Esophagus squamous epithelium (tissue), 5 donors: Measurements from ENCODE around the gene PCLO. TPM values are rescaled to one million over a fixed set of nuclear protein-coding genes. Genes with fewer than 3 reads are reported as not detected.

Experiments used
- DNase-seq: peaks from one replicate; lab custom pipeline; 2025; lab: John Stamatoyannopoulos, UW
- H3K27ac ChIP-seq, 4 donors: fragments of 200-600 bp; sonication (generic); one replicate each; pipeline ENCODE4 v1.5.1; 2016 to 2019; ENCODE audit warnings: mild to moderate bottlenecking in 1 of 4
- H3K27me3 ChIP-seq, 4 donors: fragments of 200-600 bp; sonication (generic); 1 replicate in 3 of 4; 2 replicates in 1 of 4; pipeline versions ENCODE4 v1.5.1 to v1.6.0; 2017 to 2021; ENCODE audit warnings: antibody characterized with exemption in 1 of 4
- H3K36me3 ChIP-seq, 3 donors: fragments of 200-600 bp; sonication (generic); one replicate each; pipeline ENCODE4 v1.5.1; 2016 to 2019
- H3K4me1 ChIP-seq, 3 donors: fragments of 200-600 bp; sonication (generic); one replicate each; pipeline ENCODE4 v1.5.1; 2017 to 2019
- H3K4me3 ChIP-seq, 4 donors: fragments of 200-600 bp; sonication (generic); 1 replicate in 3 of 4; 2 replicates in 1 of 4; pipeline ENCODE4 v1.5.1; 2016 to 2019; ENCODE audit warnings: mild to moderate bottlenecking in 2 of 4, moderate library complexity in 1 of 4
- H3K9me3 ChIP-seq, 3 donors: fragments of 200-600 bp; sonication (generic); one replicate each; pipeline ENCODE4 v1.5.1; 2016 to 2019
- POLR2A ChIP-seq, 4 donors: fragments of 450-650 bp; IDR thresholded peaks; one replicate each; pipeline ENCODE4 v1.6.1; 2017; ENCODE audit warnings: antibody characterized with exemption in 4 of 4, mild to moderate bottlenecking in 4 of 4, moderate library complexity in 3 of 4
- WGBS, 2 donors: methylation state at CpG; one replicate each; pipeline ENCODE4 v1.1.5; 2018; 5-methylcytosine and 5-hydroxymethylcytosine counted together
- intact Hi-C: fragments of 100-400 bp; cut with DNase I; formaldehyde crosslinking; loops from one replicate; pipeline ENCODE4 v1.15.0; 2022
- total RNA-seq, 4 donors: library from RNA; depleted of rRNA; stranded (reverse); fragments of >200 nt; gene quantifications; one replicate each; pipeline ENCODE4 v1.1.0, GENCODE V29; 2016
- TF ChIP-seq, protein P1 (sequence below), 6 experiments: fragments of 450-650 bp in 4 of 6; fragments of 200-600 bp in 2 of 6; sonication (generic) in 2 of 6; IDR thresholded peaks; one replicate each; pipeline ENCODE4 v1.5.1; 2016 to 2019; ENCODE audit warnings: antibody characterized with exemption in 6 of 6, mild to moderate bottlenecking in 4 of 6, moderate library complexity in 4 of 6
- donor health status: DM: yes; HTN: yes; CAD: no.

PCLO gene
- total RNA-seq, 4 donors from 2014 or later: 3.3 to 17.8 (median 5.3) TPM

DNA sequence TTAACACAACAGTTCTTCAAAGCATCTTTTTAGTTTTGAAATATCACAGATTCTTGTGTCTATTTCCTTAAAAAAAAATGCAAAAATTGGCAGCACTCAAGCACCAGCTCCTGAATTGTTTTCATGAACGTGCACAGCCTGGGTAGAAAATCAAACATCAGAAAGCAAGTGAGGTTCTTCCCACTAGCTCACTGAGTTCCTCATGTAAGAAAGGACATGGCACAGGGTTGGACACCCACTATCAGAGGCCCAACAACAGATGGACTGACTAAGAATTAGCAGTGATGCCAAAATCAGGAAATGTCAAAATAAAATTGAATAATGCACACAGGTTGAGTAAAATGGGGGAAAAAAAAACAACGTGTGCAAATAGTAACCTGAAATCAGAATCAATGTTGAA lies 146.8 kb downstream of the PCLO start:
- intact Hi-C loops: no loop called here
- 50 to 51% methylated on average over 2 of the region's 2 CpGs for WGBS, 2 donors
- H3K9me3 ChIP-seq: no peaks in the 10 kb centered on the region

DNA sequence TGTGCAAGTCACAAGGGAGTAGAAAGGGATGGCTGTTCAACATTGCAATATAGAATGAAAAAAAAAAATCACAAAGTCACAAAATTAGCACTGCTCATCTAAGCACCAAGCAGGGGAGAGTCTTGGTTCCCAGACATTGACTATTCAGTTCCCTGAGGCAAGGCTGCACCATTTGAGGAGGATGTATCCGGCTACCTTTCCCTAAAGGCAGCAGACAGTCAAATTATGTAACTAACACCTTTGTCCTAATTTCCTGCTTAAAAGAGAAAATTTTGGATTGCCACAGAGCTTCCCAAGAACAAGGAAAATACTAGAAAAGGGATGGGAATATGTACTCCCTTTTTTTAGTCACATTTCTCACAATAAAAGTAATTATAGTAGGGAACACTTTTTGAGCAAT lies 148.1 kb downstream of the PCLO start:
- no peaks in the 10 kb centered on the region for H3K36me3 ChIP-seq

More for the DNA sequence above, 146.8 kb downstream of the PCLO start:
- no peak overlapping the region for H3K27ac ChIP-seq
- no peak for TF ChIP-seq POLR2A (IDR thresholded peaks at IDR 0.05)
- TF ChIP-seq, protein P1, sequence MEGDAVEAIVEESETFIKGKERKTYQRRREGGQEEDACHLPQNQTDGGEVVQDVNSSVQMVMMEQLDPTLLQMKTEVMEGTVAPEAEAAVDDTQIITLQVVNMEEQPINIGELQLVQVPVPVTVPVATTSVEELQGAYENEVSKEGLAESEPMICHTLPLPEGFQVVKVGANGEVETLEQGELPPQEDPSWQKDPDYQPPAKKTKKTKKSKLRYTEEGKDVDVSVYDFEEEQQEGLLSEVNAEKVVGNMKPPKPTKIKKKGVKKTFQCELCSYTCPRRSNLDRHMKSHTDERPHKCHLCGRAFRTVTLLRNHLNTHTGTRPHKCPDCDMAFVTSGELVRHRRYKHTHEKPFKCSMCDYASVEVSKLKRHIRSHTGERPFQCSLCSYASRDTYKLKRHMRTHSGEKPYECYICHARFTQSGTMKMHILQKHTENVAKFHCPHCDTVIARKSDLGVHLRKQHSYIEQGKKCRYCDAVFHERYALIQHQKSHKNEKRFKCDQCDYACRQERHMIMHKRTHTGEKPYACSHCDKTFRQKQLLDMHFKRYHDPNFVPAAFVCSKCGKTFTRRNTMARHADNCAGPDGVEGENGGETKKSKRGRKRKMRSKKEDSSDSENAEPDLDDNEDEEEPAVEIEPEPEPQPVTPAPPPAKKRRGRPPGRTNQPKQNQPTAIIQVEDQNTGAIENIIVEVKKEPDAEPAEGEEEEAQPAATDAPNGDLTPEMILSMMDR (IDR thresholded peaks at IDR 0.05): no peak
- H3K27me3 ChIP-seq: no peaks in the 10 kb centered on the region
- H3K4me3 ChIP-seq: no peak overlapping the region
- H3K4me1 ChIP-seq: no peaks in the 10 kb centered on the region
- no peak for DNase-seq
- H3K36me3 ChIP-seq: no peaks in the 10 kb centered on the region

DNA sequence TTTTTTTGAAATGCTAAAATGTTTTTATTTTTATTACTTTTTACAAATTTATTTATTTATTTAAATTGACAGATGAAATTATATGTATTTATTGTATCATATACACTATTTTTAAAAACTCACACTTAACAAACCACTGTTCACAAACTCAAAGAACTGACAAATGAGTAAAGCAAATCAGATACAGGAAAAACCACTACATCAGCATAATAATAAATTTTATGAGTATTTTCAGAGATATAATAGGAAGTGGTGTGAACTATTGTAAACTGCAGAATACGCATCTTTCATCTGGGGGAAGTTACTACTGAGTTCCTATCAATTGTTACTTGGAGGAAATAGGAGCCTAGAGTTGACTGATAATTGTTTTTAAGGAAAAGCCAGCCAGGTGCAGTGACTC lies 150.7 kb downstream of the PCLO start:
- Histone ChIP-seq H3K27ac (no peak overlapping the region), H3K27me3 (no peaks in the 10 kb centered on the region), H3K4me1 (no peaks in the 10 kb centered on the region), H3K4me3 (no peak overlapping the region), H3K36me3 (no peaks in the 10 kb centered on the region), H3K9me3 (no peaks in the 10 kb centered on the region)
- TF ChIP-seq POLR2A (IDR thresholded peaks at IDR 0.05): no peak
- TF ChIP-seq, protein P1 (IDR thresholded peaks at IDR 0.05): no peak
- no peak for DNase-seq
- intact Hi-C loops: no loop called here
- 60 to 76% methylated on average over 1 of the region's 1 CpG for WGBS, 2 donors

More for the DNA sequence above, 148.1 kb downstream of the PCLO start:
- no peaks in the 10 kb centered on the region for H3K27me3 ChIP-seq
- TF ChIP-seq, protein P1 (IDR thresholded peaks at IDR 0.05): no peak
- TF ChIP-seq POLR2A (IDR thresholded peaks at IDR 0.05): no peak
- no peak overlapping the region for H3K27ac ChIP-seq
- H3K9me3 ChIP-seq: no peaks in the 10 kb centered on the region
- no peak for DNase-seq
- WGBS, 2 donors: 67 to 75% methylated on average over 1 of the region's 1 CpG
- intact Hi-C loops: no loop called here
- no peak overlapping the region for H3K4me3 ChIP-seq
- no peaks in the 10 kb centered on the region for H3K4me1 ChIP-seq

DNA sequence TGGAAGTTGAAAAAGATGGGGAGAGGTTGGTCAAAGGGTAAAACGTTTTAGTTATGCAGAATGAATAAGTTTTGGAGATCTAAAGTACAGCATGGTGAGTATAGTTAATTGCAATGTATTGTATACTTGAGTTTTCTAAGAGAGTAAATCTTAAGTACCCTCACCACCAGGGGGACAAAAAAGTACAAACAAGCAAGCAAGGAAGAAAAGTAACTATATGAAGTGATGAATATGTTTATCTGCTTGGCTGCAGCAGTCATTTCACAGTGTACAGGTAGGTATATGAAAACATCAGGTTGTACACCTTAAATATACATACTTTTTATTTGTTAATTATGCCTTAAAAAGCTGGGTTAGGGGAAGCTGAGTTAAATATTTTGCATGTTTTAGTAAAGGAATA lies 157.3 kb downstream of the PCLO start:
- 15 to 22% methylated on average over 1 of the region's 1 CpG for WGBS, 2 donors

DNA sequence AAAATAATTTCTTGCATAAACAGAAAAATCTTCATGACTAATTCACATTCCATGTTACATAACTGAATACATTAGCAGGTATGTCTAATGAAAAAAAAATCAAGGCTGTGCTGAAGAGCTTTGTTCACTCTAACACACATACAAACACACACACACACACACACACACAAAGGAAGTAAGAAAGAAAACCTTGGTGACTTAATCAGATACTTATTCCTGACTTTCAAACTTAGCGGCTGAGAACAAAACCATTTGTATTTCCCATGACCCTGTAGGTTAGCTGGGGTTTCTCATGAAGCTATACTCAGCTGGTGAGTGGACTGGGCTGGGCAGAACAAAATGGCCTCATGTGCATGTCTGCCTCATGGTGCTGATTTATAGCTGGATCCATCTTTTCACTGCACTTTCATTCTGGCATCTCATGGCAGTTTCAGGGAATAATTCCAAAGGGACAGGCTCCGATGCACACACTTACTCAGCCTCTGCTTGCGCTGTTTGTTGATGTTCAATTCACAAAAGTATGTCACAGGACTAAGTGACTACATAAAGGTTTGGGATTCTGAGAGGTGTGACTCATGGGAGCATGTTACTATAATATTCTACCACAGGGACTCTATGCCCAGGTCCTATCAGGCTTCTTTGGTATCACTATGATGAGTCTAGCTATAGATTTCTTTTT lies 161.2 kb downstream of the PCLO start:
- H3K36me3 ChIP-seq: no peaks in the 10 kb centered on the region
- H3K27me3 ChIP-seq: no peaks in the 10 kb centered on the region
- WGBS, 2 donors: 84 to 92% methylated on average over 3 of the region's 3 CpGs
- no peak overlapping the region for H3K4me3 ChIP-seq
- no peak overlapping the region for H3K27ac ChIP-seq
- intact Hi-C loops: no loop called here
- no peaks in the 10 kb centered on the region for H3K9me3 ChIP-seq
- no peak for DNase-seq
- TF ChIP-seq POLR2A (IDR thresholded peaks at IDR 0.05): no peak
- TF ChIP-seq, protein P1 (IDR thresholded peaks at IDR 0.05): no peak
- no peaks in the 10 kb centered on the region for H3K4me1 ChIP-seq

More for the DNA sequence above, 157.3 kb downstream of the PCLO start:
- H3K4me3 ChIP-seq: no peak overlapping the region
- TF ChIP-seq POLR2A (IDR thresholded peaks at IDR 0.05): no peak
- TF ChIP-seq, protein P1 (IDR thresholded peaks at IDR 0.05): no peak
- no peak overlapping the region for H3K27ac ChIP-seq
- H3K36me3 ChIP-seq: no peaks in the 10 kb centered on the region
- H3K9me3 ChIP-seq: no peaks in the 10 kb centered on the region
- no peaks in the 10 kb centered on the region for H3K27me3 ChIP-seq
- no peaks in the 10 kb centered on the region for H3K4me1 ChIP-seq
- intact Hi-C loops: no loop called here
- DNase-seq: no peak
